Measurements from ENCODE around the gene LKAAEAR1.
"Not testable (repeated sequence)": the region's sequence is repeated elsewhere in the genome, so short reads cannot be mapped to it uniquely, and the experiment has no call there.

Gene LKAAEAR1

DNA sequence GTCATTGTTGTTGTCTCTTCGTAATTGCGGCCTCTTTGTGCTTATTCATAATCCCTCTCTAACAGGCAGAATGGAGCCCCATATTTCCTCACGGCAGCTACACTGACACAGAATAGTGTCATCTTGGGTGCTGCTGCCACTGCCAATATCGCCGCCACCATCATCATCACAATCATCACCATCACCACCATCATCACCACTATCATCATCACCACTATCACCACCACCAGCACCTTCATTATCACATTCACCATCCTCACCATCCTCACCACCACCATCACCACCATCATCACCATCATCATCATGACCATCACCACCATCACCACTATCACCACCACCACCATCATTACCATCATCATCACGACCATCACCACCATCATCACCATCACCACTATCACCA is 12.3 kb upstream of the LKAAEAR1 start:
- no peak for DNase-seq

DNA sequence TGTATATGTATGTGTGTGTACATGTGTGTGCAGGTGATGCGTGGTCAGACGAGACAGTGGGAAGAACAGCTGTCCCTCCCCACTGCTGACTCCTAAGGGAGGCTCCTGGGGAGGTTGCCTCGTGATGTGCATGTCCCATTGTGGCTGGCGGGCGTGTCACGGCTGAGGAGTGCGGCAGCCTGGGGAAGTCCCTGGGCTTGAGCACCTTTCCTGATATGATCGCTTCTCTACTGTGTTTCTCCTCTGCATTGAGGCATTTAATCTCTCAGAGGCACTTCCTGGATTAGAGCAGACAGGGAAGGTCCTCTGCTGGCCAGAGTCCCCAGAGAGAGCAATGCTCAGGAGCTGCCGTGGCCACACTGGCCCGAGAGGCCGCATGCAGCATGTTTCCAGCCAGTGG is 11.7 kb upstream of the LKAAEAR1 start:
- no peak for DNase-seq

DNA sequence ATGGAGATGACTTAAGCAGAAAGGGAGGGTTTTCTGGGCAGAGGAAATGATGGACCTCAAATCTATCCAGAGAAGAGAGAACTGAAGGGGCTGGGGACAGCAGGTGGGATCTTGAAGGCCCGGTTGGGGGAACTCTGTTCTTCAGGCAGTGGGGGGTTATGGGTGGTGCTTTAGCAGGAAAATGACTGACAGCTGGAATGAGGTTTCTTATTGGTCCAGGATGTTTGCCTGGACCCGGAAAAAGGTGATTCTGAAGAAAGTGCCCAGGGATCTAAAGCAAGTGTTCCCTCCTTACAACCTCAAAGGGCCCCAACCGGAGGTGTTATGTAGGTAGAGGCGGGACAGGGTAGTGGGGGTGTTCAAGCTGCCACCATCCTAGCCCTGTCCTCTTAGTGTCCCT is 11.3 kb upstream of the LKAAEAR1 start:
- no peak for DNase-seq

DNA sequence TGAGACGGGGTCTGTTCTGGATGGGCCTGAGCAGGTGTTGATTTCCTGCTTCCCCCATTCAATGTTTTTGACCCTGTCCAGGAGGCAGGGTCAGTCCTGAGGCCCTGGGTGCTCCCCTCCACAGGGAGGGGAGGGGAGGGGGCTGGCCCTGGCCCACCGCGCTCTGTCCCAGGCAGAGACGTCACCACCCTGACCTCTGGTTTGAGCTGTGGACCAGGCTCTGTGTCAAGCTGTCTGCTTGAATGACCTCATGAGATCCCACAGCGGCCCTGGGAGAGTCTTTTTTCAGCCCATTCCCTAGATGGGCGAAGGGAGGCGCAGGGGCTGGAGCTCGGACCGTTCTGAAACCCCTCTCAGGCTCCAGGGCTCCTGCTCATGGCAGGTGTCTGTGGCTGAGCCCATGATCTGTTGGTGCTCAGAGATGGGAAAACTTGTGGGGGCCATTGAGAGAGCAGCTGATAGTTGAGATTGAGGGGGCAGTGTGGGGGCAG is 8.9 kb upstream of the LKAAEAR1 start:
- no peak for DNase-seq

DNA sequence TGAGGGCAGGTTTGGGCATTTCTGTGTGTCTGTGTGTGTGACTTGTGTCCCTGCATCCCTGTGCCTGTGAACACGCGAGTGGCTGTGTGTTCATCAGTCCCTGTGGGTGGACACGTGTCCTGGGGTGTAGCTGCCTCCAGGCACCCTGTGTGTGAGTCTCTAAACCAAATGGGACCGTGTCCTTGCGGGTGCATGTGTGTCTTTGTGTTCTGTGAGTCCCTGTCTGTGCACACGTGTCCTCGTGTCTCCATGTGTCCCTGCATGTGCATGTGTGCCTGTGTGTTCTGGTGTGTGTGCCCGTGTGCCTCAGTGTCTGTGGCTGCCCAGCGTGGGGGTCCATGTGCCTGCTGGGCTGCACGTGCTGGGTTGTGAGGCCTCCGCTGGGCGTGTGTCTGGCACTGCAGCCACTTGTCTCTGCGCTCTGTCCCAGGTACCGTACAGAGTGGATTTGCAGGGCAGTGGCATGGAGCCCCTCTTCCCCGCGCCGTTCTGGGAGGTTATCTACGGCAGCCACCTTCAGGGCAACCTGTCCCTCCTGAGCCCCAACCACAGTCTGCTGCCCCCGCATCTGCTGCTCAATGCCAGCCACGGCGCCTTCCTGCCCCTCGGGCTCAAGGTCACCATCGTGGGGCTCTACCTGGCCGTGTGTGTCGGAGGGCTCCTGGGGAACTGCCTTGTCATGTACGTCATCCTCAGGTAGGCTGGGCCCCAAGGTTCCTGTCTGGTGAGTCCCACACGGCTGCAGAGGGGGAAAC is 8.2 kb upstream of the LKAAEAR1 start:
- DNase-seq = no peak

DNA sequence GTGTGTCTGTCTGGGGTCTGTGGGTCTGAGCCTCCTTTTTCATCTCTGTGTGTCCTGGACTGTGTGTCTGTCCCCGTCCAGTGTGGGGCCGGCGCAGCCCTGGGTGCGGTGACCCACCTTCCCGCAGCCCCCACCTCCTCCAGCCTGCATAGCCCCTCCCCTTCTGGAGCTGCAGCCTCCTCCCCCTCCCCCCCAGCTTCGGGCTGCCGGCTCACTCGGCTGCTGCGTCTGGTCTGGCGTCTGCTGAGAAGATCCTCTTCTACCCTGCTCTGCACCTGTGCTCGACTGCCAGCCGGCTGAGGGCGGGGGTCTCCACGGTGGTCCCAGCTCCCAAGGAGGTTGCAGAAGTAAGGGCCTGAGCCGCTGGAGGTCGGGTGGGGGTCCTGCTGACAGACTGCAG is 7.6 kb upstream of the LKAAEAR1 start:
- no peak for DNase-seq

DNA sequence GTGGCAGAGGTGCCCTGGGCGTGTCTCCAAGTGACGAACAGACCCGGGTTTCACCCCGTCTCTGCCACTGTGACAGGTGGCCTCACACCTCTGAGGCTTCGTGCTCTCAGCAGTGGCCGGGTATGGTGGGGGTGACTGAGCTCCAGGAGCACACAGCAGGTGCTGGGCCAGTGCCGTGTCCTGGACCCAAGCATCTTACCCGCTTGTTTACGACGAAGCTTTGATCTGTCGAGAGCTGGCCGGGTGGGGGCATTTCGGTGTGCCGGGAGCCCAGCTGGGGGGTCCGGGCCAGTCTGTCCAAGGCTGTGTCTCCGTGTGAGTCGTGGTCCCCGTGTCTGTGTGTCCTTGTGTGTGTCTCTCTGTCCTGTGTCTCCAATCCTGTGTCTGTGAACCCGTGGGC is 7.1 kb upstream of the LKAAEAR1 start:
- no peak for DNase-seq

DNA sequence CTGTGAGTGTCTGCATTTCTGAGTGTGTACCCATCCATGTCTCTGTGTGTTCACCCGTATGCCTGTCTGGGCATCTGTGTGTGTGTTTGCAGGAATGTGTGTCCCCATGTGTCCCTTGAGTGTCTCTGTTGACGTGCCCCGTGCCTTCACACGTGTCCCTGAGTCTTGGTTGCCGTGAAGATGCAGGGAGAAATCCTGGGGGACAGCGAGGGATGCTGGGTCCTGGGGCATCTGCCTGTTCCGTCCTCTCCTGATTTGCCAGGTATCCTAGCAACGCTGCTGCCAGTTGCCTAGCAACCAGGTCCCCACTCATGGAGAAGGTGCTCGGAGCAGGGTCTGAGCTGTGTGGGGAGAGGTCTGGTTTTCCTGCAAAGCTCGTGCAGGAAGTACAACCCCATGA is 6.0 kb upstream of the LKAAEAR1 start:
- DNase-seq = no peak

DNA sequence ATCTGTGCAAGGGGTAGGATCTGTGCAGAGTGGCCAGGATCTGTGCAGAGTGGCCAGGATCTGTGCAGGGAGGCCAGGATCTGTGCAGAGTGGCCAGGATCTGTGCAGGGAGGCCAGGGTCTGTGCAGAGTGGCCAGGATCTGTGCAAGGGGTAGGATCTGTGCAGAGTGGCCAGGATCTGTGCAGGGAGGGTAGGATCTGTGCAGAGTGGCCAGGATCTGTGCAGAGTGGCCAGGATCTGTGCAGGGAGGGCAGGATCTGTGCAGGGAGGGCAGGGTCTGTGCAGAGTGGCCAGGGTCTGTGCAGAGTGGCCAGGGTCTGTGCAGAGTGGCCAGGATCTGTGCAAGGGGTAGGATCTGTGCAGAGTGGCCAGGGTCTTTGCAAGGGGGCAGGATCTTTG is 4.4 kb upstream of the LKAAEAR1 start:
- DNase-seq = not testable (repeated sequence)

DNA sequence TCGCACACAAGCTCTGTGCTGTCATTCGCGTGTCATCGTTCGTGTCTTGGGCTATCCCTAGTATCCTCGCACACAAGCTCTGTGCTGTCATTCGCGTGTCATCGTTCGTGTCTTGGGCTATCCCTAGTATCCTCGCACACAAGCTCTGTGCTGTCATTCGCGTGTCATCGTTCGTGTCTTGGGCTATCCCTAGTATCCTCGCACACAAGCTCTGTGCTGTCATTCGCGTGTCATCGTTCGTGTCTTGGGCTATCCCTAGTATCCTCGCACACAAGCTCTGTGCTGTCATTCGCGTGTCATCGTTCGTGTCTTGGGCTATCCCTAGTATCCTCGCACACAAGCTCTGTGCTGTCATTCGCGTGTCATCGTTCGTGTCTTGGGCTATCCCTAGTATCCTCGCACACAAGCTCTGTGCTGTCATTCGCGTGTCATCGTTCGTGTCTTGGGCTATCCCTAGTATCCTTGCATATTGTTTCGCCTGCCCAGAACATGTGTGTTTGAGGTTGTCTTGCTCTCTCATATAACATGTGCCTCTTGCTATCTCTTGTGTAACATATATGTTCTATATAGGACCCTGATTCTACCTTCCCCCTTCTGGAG is 3.1 kb upstream of the LKAAEAR1 start:
- DNase-seq = not testable (repeated sequence)

DNA sequence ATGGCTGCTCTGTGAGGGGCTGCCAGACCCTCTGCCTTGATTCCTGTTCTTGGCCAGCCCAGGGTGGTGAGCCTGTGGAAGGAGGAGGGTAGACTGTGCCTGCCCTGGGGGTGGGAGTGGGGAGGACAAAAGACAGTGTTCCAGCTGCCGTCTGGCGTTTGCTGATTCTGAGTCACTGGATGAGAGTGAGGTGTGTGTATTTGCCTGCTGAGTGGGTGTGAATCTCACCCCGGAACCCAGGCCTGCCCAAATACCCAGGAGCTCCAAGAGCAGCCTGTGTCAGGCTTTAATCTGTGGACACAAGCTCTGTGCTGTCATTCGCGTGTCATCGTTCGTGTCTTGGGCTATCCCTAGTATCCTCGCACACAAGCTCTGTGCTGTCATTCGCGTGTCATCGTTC is 2.6 kb upstream of the LKAAEAR1 start:
- no peak for DNase-seq

DNA sequence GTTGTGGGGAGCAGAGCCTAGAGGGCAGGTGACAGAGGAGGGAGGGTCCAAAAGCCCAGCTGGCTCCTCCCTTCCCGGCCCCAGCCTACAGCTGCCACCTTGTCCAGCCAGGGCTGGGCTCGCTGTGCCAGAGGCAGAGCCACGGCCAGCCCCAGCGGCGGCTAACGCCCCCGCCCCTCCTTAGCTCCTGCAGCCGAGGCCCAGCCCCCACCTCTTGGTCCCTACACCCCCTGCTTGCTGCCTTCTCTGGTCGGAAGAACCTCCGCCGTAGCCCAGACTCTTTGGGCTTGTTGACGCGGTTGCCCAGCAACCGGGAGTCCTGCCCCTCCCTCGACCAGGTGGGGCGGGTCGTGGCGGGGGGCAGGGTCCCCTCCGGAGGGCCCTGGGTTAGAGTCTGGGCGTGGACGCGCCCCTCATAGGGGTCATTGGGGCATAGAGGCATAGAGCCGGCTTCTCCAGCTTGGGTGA is 521 bp upstream of the LKAAEAR1 start:
- DNase-seq = no peak

DNA sequence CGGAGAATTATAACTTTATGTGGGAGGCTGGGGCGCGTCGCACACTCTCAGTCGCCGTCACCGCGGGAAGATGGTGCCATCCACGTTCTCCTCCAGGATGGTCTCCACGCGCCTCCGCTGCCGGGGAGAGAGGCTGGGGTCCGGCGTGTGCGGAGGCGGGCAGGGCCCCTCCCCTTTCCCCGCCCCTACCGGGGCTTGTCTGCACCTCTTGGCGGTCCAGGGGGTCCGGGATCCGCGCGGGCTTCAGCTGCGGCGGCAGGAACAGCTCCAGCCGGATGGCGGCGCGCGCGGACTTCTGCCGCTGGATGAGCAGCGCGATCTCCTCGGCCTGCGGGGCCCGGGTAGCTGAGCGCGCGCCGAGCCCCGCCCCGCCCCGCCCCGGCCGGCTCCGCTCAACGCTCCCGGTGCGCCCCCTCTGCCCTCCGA is 807 bp downstream of the LKAAEAR1 start:
- peak; percentile 78 for DNase-seq

DNA sequence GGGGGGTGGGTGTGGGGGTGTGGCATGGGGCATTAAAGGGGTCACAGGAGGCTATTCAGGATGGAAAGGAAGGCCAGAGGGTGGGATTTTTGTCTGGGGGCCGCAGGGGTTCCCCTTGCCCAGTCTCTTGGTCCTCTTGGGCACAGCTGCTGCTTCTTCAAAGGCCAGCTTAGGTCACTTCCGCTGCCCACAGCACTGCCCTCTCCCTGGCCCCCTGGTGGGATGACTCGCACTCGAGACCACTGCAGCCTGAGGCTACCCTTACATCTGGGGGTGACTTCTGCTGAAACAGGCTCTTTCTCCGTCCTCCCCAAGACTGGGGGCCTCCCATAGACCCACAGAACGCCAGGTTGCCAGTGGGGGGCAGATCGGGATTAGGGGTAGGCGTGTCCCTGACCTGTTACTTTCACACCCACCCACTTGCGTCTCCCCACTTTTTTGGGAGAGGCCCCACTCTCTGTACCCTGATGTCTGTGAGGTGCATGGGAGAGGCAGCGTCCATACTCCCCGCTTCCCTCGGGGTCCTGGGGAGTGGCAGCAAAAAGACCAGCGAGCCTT is 1.3 kb downstream of the LKAAEAR1 start:
- DNase-seq = no peak

DNA sequence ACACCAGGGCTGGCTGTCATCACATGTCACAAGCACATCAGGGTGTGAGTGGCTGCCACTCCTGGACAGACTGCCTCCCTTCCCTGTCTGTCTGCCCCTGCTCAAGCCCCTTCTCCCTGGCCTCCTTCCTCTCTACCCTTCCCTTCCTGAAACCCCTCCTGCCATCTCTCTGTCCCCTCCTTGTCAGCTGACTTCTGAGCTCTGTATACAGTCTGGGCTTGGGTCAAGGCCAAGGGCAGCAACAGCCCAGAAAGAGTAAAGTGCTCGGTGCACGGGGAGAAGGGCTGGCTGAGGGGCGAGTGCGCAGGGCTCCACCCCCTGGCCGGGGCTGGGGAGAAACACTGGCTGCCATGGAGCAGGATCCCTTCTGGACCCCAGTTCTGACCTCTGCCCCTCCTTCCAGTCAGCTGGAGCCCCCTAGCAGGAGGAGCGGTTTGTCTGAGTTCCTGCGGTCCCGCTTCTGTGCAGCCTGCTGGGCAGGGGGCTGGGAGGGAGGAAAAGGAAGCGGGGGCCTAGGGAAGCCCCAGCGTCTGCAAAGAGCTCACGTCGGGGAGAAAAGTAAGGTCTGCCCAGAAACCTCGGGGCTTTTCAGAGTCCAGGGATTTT is 2.0 kb downstream of the LKAAEAR1 start:
- no peak for DNase-seq

DNA sequence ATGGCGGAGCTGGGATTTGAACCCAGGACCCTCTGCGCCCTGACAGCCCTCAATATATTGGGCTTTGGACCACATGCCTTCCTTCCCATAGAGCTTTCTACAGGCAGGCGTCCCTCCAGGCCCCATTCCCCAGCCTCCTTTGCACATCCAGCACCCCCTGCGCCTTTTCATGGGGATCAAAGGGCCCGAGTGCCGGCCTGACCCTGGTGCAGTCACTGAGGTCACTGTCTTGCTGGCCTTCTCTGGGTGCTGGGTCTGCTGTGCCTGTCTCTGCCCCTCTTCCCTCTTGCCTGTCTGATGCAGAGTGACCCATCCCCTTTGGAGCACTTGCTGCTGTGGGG is 2.6 kb downstream of the LKAAEAR1 start:
- DNase-seq = no peak

DNA sequence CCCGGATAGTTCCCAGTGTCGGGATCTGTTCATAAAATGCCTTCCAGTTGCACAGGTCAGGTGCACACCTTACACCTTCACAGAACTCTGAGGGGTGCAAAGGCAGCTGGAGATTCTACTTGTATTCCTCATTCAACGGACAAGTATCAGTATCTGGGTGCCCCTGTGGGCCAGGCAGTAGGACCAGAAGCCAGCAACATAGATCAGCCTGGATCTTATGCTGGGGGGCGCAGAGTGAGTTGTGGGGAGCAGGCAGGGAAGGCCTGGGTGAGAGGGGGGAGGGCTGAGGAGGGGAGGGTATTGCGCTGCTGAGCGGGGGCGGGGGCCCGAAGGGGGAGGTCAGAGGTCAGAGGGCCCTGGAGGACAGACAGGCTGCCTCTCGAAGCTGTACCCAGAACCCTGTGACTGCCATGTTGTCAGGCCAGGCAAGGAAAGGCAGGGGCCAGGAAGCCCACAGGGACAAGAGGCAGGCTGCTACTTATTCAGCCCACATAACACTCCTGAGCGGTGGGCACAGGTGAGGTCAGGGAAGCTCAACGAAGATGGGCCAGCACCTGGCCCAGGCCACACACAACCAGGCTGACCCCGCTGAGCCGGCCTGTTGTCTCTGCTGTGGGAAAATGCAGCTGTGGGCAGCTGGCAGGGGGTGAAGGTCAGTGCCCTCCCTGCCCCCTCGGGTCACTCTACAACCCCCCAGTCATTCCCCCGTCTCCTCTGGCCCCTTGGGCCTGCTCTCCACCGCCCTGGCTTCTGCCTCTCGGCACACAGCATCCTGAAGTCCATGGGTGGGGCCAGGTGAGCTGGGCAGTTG is 3.2 kb downstream of the LKAAEAR1 start:
- DNase-seq = no peak

DNA sequence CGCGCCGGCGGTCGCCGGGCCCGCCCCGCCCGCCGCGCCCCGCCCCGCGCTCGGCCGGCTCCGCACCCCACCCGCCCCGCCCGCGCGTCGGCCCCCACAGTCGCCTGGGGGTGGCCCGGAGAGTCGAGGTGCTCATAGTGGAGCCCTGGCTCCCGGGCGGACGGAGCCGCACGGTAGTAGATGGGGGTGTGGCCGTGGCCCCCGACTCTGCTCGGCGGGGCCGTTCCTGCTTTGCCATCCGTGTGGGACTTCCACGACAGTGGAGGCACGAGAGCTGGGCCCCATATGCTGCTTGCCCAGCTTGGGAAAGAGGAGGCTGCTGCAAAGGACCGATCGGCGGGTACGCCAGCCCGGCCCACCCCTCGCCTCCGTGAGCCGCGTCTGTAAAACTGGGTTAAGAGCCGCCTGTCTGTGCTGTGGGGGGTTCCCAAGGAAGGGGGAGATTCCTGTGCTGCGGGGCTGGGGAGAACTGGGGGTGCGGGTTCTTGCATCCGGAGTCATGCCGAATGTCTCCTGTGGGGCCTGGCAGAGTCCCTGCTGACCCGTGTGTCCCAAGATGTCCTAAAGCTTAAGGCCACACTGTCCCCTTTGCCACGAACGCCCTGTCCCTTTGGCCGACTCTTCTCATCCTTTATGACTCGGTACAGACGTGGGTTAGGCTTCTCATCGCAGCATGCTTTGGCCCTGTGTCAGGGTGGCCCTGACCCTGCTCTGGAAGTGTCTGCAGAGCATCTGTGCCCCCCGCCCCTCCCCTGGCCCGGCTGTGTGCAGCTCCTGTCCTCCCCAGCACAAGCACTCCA is 4.0 kb downstream of the LKAAEAR1 start, which contains the start of gene OPRL1:
Gene OPRL1, plus strand, starts transcription at position 70 of the 800 bp plus-strand sequence. CDS start 12,639 bp downstream, outside the sequence.
- no peak for DNase-seq

DNA sequence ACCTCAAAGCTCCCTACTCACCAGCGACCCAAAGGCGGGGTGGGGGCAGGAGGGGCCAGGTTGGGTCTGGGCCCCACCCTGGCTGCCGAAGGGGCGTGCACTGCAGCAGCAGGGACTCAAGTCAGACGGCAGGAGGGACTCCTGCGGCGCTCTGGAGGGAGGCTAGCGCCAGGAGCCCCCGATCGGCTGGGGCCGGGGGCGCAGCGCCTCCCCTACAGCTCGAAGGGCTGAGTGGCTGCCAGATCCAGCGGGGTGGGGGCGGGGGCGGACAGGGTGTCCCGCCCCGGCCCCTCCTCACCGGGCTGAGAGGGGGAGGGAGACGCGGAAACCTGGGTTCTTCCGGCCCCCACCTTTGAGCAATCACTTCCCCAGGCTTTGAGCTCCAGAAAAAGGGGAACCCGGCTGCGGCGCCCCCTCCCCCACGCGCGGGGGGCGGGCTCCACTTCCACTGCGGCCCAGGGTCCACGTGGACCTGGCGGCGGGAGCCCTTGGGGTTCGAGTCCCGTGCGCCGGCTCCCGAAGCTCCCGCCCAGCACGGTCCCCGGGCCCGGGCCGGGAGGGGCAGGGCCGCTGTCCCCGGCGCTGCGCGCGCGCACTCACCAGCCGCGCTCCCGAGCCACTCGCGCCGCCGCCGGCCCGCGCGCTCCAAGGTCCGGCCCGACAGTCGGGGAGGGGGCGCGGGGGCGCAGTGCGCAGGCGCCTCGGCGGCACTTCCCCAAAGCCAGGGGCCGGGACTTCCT is 4.8 kb downstream of the LKAAEAR1 start, which contains the start of gene RGS19:
Gene RGS19, minus strand, starts transcription at position 246 of the 740 bp plus-strand sequence. CDS start 2,632 bp downstream, outside the sequence.
- DNase-seq = peak; percentile 88

DNA sequence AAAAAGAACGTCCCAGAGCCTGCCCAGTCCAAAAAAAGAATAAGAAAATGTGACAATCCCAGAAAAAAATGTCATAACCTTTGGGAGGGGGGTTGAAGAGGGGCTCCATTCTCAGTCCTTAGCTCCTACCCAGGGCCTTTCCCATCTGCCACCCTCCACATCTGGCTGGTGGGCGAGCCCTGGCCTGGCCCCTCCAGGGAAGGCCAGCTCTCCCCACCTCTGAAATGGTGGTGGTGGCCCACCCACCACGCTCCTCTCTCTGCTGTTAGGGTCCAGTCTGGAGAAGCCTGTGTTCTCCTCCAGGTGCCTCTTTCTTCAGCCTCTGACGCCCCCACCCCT is 5.3 kb downstream of the LKAAEAR1 start:
- DNase-seq = no peak

DNA sequence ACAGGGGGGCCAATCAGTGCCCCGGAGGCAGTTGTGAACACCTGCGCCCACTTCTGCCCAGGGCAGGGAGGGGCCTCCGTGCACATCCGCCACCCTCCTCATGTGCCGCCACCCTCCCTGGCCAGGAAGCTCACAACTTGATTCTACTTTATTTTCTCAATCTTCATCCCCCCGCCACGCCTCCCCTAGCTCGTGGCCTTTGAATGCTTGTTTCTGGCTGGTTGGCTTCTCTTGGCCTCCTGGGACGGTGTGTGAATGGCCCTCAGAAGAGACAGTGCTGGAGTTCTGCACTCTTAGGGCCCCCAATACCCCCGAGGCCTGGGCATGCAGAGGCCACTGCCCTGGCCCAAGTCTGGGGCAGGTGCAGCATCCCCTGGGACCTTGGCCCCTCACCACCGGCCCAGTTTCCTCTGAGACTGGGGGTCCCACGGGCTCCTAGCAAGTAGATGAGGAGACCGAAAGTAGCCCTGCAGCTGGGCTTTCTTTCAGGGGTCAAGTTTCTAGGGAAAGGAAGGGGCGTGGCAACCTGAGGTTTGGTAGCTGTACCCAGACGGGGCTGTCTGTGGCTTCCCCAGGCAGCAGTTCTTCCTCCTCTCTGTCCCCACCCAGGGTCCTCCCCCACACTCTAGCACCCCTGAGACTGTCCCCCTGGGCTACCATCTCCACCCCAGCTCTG is 6.2 kb downstream of the LKAAEAR1 start:
- DNase-seq = no peak

All from suppressor macrophage treated with lipopolysaccharide for 4 hours (primary cell).